NOMO-1 treated with dmso at 0.1 percent for 144 hours (cell line): ENCODE data around the gene HSPB7.
"Not testable (repeated sequence)": the region's sequence is repeated elsewhere in the genome, so short reads cannot be mapped to it uniquely, and the experiment has no call there.

ENCODE experiments used
- DNase-seq: peaks from one replicate; lab custom pipeline; 2025; ENCODE audit not compliant: unreplicated experiment; lab: John Stamatoyannopoulos, UW

HSPB7 gene

DNA sequence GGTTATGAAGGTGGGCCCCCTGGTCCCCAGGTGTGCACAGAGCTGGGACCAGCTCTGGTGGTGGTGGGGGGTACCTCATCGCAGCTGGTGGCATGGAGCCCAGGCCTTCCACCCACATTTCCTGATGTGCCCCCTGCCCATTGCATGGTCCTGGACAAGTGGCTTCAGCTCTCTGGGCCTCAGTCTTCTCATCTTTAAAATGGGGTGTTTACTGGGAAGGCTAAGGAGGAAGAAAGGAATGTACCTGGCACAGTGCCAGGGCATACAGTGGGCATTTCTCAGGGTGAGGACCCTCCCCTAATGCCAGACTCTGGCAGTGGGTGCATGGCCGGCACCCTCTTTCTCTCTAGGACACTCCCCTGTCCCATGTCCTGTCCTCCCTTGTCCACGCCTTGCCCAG lies 33.2 kb upstream of the HSPB7 start:
- DNase-seq = no peak

DNA sequence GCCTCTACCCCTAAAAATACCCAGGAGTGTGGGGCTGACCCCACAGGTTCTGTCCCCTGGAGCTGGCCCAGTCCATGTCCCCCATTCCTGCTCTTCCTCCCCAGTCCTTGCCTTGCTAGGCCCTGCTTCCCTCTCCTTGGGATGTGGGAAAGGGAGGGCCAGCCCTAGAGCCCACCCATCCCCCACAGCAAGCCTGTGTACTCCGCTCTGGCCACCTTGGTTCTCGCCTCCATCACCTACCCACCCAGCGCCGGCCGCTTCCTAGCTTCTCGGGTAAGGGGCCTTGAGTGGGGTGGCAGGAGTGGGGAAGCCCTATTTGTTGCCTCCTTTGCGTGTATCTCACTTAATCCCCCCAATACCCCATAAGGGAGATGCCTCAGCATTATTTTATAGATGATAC lies 32.5 kb upstream of the HSPB7 start:
- DNase-seq = no peak

DNA sequence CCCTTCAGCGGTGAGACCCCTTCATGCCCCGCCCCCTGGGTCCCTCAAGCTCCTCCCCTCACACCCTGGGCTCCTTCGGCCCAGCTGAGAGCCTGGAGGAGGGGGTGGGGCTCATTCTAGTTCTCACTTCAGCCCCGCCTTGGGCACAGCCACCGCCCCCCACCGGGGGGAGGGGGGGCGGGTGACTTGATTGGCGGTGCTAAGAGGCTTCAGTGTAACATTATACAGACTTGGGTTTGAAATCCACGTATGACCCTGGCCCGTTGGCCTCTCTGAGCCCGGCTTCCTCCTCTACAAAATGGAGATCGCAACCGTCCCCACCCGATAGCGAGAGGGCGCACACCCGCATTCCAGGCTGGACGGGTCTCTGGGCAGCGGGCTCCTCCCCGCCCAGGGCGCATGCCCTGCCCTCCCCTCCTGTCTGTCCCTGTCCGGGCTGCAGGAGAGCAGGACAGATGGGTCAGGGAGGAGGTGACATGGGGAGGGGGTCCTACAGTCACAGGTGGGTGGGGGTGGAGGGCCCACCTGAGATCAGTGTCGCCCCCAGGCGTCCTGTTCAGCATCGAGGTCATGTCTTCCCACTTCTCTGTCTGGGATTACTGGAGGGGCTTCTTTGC lies 30.8 kb upstream of the HSPB7 start:
- DNase-seq = no peak

GRCh38 chr1:16047791-16048475 lies 30.1 kb upstream of the HSPB7 start:
- DNase-seq = no peak

- DNase-seq = no peak
Measured at GRCh38 chr1:16046842-16047241, 29.0 kb upstream of the HSPB7 start.

- DNase-seq = no peak
Measured at GRCh38 chr1:16043950-16044349, 26.1 kb upstream of the HSPB7 start.

GRCh38 chr1:16043521-16043920 lies 25.7 kb upstream of the HSPB7 start, which contains the start of gene CLCNKB:
CLCNKB (plus strand) TSS chr1:16043782; CDS start chr1:16044493, 711 bp downstream.
- no peak for DNase-seq

- DNase-seq = not testable (repeated sequence)
Measured at GRCh38 chr1:16042654-16043053, 24.8 kb upstream of the HSPB7 start.

DNA sequence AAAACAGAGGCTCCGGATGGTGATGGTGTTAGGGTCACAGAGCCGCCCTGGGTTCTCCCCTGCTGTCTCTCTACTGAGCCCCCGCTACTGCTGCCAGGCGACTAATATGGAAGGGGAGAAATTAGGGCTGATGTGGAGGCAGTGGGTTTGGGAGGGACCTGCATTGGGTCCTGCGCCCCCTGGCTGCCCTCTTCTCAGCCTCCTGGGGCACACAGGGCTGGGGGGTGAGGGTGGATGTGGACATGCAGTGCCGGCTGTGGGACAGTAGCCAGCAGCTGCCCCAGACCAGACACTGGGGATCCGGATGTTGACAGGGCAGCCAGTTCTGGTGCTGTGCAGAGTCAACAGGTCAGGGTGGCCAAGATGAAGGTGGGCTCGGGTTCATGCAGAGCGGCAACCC lies 24.3 kb upstream of the HSPB7 start:
- no peak for DNase-seq

DNA sequence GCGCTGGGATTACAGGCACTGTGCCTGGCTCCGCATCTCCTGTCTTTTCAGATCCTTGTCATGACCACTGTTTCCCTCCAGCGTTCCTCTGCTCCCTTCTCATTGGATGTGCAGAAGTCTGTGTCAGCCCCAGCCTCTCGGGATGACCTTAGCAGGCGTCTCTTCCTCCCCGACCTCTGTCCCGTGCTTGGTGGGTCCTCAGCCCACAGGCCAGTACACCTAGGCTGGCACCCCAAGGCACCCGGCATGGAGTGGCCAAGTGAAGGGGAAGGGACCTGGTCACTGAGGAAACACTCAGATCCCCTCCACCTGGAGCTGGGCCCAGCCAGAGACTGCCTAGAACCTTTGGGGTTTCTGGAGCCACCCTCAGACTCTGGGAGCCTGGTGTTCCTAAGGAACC lies 23.4 kb upstream of the HSPB7 start:
- DNase-seq = no peak

- DNase-seq = not testable (repeated sequence)
Measured at GRCh38 chr1:16039871-16040270, 22.0 kb upstream of the HSPB7 start.

DNA sequence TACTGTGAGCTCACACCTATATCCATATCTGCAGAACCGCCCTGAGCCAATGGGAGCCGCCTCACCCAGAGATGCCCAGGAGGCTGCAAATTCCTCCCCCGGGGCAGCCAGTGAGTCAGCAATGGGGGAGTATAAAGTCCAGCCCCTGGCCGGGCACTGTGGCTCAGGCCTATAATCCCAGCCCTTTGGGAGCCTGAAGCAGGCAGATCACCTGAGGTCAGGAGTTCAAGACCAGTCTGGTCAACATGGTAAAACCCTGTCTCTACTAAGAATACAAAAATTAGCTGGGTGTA lies 20.7 kb upstream of the HSPB7 start:
- no peak for DNase-seq

DNA sequence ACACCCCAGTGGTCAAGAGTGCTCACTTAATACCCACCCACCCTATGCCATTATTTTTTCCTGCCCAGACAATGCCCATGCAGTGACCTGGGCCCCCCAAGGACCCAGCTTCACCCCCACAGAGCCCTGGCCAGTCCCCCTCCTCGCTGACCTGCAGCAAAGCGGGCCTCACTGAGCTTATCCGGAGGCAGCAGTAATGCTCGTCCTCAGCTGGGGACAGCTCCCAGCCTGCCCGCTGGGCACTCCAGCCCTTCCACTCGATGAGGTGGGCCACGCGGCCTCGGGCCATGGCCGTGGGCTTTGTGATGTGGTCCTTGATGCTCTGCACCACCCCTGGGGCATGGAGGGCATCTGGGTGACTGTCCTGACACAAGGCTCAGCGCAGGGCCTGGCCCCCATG lies 18.6 kb upstream of the HSPB7 start:
- not testable (repeated sequence) for DNase-seq

DNA sequence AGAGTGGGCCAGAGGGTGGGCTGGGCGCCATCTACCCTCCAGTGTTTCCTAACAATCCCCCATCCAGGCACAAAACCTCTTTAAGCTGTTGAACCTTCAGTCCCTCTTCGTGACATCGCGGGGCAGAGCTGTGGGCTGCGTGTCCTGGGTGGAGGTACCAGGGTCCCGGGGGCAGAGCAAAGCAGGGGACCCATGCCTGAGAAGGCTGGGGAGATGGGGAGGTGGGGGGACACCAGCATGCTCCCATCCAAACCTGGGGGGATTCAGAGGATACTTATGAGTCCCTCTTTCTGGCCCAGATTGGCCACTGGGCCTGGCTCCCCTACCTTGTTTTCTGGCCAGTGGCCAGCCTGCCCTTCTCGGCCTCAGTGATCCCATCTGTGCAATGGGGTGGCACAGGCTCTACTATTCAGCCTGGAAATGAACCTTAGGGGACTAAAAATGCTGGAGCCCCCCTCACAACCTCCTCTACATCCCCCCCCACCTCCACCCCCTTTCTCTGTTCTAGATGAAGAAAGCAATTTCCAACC lies 15.3 kb upstream of the HSPB7 start:
- not testable (repeated sequence) for DNase-seq

GRCh38 chr1:16032388-16033102 lies 14.7 kb upstream of the HSPB7 start:
- DNase-seq = peak; percentile 63

DNA sequence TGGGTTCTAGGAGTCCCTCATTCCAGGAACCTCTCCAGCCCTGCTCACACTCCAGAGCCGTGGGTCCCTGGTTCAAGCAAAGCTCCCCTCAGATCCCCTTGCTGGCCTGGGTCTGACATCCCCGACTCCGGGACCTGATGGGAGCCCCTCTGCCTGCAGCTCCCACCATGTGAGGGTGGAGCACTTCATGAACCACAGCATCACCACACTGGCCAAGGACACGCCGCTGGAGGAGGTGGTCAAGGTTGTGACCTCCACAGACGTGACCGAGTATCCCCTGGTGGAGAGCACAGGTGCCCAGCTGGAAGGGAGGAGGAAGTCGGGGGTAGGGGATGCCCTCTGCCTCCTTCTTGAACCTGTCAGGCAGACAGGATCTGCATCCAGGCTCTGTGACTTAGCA lies 13.7 kb upstream of the HSPB7 start:
- no peak for DNase-seq

GRCh38 chr1:16029288-16029687 lies 11.4 kb upstream of the HSPB7 start:
- DNase-seq = no peak

- not testable (repeated sequence) for DNase-seq
Measured at GRCh38 chr1:16029003-16029268, 11.1 kb upstream of the HSPB7 start.

DNA sequence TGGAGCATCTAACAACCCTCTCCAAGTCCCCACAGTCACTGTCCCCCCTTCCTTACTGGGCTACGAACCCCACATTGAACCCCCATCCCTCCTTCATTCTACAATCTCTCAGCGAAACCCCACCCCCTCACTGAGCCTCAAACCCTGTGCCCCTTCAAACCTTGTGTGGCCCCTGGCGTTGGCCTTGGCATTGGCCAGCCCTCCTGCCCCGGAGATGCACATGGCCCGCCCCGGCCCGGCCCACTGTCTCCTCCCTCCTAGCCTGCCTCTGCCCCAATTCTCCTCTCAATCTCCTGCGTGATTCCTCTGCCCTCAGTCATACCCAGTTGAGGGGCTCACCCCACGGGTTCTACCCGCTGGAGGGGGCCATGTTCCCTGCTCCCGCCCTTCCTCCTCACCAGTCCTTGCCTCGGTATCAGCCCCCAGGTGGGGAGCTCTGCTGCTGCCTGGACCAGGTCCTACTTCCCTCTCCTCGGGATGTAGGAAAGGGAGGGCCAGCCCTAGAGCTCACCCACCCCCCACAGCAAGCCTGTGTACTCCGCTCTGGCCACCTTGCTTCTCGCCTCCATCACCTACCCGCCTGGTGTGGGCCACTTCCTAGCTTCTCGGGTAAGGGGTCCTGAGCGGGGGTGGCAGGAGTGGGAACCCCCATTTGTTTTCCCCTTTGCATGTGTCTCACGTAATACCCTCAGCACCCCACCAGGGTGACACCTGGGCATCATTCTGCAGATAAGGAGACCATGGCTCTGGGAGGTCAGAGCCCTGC lies 10.6 kb upstream of the HSPB7 start:
- DNase-seq = no peak

GRCh38 chr1:16026723-16027484 lies 9.1 kb upstream of the HSPB7 start:
- no peak for DNase-seq

DNA sequence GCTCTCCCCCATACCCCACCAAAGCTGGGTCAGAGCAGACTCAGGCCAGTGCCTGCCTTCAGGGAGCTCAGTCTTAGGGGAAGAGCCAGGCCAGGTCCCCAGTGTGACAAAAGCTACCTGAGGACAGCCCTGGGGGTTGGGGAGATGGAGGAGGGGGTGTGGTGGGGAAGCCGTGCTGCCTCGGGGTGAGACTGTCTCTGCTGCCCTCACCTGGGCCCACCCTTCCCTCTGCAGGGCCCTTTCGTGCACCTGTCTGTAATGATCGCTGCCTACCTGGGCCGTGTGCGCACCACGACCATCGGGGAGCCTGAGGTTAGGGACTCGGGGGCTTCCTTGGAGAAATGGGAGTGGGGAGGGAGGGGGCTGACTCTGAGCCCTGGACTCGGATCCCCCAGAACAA lies 8.5 kb upstream of the HSPB7 start:
- not testable (repeated sequence) for DNase-seq
